Retinal pigment epithelial cell (primary cell): ENCODE data around the gene NEDD4L.

ENCODE experiments used
- DNase-seq: peaks from one replicate; pipeline ENCODE4 v3.0.0-alpha.2; 2010; ENCODE audit warnings: low read depth
- H3K4me3 ChIP-seq: 2 replicates; pipeline ENCODE4 v1.5.1; 2011; ENCODE audit warnings: mild to moderate bottlenecking, low read length, control low read depth, moderate library complexity
- TF ChIP-seq, protein P1 (sequence below): conservative IDR thresholded peaks from 2 replicates; pipeline ENCODE4 v1.5.1; 2011; ENCODE audit warnings: low read depth, low read length, control low read depth, inconsistent platforms

Gene NEDD4L

DNA sequence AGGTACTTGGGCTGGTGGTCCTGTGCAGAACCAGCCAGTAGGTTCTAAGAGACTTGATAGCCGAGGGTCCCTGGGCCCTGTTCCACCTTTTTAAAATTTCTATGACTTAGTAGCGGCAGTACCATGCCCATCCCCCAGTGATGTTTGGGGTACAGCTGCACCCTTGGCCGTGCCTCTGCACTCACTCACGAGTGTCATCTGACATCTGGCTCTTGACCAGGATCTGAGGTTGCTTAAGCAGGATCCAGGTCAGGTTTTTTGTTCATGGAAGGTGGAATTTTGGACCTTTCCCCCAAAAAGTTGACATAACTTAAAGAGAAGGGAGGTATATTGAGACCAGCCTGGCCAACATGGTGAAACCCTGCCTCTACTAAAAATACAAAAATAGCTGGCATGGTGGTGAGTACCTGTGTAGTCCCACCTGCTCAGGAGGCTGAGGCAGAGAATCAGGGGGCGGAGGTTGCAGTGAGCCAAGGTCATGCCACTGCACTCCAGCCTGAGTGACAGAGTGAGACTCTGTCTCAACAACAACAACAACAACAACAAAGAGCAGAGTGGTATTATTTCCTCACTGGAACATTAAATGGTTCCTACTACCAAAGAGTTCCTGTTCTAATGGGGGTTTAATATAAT lies 163.6 kb downstream of the NEDD4L start:
- TF ChIP-seq, protein P1, sequence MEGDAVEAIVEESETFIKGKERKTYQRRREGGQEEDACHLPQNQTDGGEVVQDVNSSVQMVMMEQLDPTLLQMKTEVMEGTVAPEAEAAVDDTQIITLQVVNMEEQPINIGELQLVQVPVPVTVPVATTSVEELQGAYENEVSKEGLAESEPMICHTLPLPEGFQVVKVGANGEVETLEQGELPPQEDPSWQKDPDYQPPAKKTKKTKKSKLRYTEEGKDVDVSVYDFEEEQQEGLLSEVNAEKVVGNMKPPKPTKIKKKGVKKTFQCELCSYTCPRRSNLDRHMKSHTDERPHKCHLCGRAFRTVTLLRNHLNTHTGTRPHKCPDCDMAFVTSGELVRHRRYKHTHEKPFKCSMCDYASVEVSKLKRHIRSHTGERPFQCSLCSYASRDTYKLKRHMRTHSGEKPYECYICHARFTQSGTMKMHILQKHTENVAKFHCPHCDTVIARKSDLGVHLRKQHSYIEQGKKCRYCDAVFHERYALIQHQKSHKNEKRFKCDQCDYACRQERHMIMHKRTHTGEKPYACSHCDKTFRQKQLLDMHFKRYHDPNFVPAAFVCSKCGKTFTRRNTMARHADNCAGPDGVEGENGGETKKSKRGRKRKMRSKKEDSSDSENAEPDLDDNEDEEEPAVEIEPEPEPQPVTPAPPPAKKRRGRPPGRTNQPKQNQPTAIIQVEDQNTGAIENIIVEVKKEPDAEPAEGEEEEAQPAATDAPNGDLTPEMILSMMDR = no peak
- DNase-seq = no peak
- no peak overlapping the region for H3K4me3 ChIP-seq

- DNase-seq = no peak
- no peak overlapping the region for H3K4me3 ChIP-seq
- TF ChIP-seq, protein P1 = no peak
Measured at GRCh38 chr18:58208207-58208932, 164.3 kb downstream of the NEDD4L start.

DNA sequence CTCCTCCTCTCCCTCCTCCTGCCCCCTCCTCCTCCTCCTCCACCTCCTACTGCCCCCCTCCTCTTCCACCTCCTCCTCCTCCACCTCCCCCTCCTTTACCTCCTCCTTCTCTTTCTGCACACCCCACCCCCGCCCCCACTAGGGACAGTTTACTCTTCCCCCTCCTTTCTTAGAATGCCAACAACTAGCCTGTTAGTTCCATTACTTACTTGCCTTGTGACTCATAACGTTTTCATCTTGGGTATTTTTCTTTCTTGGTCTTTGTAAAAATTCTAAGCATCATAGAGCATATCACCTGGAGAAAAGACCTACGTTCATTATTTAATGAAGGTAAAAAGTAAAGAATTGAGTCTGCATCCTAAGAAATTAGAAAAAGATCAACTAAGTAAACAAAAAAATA lies 165.3 kb downstream of the NEDD4L start:
- TF ChIP-seq, protein P1 = no peak
- no peak for DNase-seq
- H3K4me3 ChIP-seq = no peak overlapping the region

GRCh38 chr18:58211510-58211909 lies 167.5 kb downstream of the NEDD4L start:
- H3K4me3 ChIP-seq = no peak overlapping the region
- no peak for DNase-seq
- TF ChIP-seq, protein P1 = no peak

- no peak overlapping the region for H3K4me3 ChIP-seq
- no peak for DNase-seq
- TF ChIP-seq, protein P1 = no peak
Measured at GRCh38 chr18:58212274-58212673, 168.2 kb downstream of the NEDD4L start.

DNA sequence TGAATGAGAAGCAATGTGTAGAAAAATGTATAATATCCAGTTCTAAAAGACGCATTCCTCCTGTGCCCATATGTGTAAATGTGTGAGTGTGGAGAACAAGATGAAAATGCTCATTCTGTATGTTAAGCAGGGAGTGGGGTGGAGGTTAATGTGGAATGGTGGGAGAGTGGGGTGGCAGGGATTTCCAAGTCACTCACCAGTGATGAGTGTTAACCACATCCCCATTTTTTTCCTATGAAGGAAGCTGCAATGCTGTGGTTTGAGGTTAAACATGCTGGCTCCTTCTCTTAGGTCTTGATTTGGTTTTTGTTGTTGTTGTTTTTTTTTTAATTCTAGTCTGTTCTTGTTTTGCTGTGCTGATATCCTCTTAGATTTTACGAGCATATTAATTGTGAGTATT lies 169.4 kb downstream of the NEDD4L start:
- no peak overlapping the region for H3K4me3 ChIP-seq
- TF ChIP-seq, protein P1 = no peak
- no peak for DNase-seq

DNA sequence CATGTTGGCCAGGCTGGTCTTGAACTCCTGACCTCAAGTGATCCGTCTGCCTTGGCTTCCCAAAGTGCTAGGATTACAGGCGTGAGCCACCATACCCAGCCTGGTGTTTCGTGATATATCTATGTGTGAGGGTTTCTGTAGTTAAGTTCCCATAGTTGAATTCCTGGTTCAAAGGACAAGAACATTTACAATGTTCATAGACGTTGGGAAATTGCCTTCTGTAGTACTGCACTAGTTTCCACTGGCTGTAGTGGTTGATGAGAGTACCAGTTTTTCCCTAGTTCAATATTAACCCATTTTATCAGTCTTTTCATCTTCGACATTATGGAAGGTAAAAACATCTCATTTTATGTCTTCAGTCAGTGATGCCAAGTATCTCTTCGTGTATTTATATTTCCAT lies 171.0 kb downstream of the NEDD4L start:
- no peak for DNase-seq
- TF ChIP-seq, protein P1 = no peak
- no peak overlapping the region for H3K4me3 ChIP-seq
